Measurements from ENCODE around the gene ABCD1.
"Not testable (repeated sequence)": the region's sequence is repeated elsewhere in the genome, so short reads cannot be mapped to it uniquely, and the experiment has no call there.

The ABCD1 gene

GRCh38 chrX:153736071-153736820, 11.6 kb downstream of the ABCD1 start:
- DNase-seq, result no peak

- no peak for DNase-seq
Measured at GRCh38 chrX:153736871-153737441, 12.3 kb downstream of the ABCD1 start.

DNA sequence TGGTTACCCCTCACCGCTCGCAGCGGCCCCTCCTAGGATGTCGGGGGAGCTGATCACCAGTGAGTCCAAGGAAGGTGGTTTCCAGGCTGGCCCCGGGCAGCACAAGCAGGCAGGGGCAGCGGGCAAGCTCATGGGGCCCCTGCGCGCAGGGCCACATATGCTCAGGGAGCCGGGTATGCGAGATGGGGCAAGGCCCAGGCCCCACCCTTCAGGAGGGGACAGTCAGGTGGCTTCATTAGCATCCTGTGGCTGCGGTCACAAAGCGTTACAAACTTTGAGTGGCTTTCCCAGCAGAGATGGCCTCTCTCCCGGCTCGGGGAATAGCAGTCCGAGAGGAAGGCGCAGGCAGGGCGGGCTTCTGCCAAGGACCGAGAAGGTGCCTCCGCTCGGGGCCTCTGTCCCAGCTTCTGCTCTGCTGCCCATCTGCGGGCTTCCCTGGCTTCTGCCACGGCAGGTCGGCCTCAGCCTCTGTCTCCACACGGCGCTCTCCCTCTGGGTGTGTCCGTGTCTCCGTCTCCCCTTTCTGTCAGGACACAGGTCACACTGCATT, 13.5 kb downstream of the ABCD1 start:
- DNase-seq, result no peak

- DNase-seq, result no peak
Measured at GRCh38 chrX:153739754-153740486, 15.3 kb downstream of the ABCD1 start.

- DNase-seq, result no peak
Measured at GRCh38 chrX:153740631-153741222, 16.1 kb downstream of the ABCD1 start.

- DNase-seq, result no peak
Measured at GRCh38 chrX:153741446-153741845, 16.8 kb downstream of the ABCD1 start.

- not testable (repeated sequence) for DNase-seq
Measured at GRCh38 chrX:153742111-153742510, 17.5 kb downstream of the ABCD1 start.

GRCh38 chrX:153742796-153743467, 18.3 kb downstream of the ABCD1 start:
- not testable (repeated sequence) for DNase-seq

- not testable (repeated sequence) for DNase-seq
Measured at GRCh38 chrX:153743468-153744209, 19.0 kb downstream of the ABCD1 start.

GRCh38 chrX:153744210-153745066, 19.8 kb downstream of the ABCD1 start:
- no peak for DNase-seq

GRCh38 chrX:153745067-153745433, 20.4 kb downstream of the ABCD1 start:
- DNase-seq, result not testable (repeated sequence)

DNA sequence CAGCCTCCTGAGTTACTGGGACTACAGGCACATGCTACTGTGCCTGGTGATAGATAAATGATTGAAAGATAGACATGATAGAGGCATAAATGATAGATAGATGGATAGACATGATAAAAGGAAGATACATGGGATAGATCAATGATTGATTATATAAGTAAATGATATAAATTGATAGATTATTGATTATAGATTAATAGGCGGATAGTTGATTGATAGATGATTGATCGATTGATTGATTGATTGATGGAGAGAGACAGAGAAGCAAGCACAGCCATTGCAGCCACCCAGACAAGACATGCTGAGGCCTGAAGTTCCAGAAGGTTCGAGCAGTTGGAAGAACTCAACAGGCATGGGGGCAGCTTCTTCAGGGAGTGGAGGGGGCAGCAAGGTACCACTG, 21.7 kb downstream of the ABCD1 start:
- DNase-seq, result no peak

DNA sequence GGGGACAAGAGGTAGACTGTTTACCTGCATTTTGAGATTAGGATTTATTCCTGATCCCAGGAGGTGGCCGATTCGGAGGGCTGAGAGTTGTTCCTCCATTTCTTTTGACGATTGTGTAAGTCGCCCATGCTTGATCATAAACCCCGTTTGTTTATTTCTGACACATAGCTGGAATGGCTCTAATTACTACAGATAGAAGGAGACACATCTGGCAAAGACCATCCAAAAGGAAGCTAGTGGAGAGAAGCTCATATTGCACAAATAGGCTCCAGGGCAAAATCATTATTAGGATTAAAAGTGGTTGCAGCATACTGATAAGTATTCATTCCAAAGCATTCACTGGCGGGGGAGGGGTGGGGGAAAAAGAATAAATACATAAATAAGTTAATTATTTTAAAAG, 22.3 kb downstream of the ABCD1 start:
- not testable (repeated sequence) for DNase-seq

GRCh38 chrX:153749017-153749416, 24.4 kb downstream of the ABCD1 start:
- not testable (repeated sequence) for DNase-seq

DNA sequence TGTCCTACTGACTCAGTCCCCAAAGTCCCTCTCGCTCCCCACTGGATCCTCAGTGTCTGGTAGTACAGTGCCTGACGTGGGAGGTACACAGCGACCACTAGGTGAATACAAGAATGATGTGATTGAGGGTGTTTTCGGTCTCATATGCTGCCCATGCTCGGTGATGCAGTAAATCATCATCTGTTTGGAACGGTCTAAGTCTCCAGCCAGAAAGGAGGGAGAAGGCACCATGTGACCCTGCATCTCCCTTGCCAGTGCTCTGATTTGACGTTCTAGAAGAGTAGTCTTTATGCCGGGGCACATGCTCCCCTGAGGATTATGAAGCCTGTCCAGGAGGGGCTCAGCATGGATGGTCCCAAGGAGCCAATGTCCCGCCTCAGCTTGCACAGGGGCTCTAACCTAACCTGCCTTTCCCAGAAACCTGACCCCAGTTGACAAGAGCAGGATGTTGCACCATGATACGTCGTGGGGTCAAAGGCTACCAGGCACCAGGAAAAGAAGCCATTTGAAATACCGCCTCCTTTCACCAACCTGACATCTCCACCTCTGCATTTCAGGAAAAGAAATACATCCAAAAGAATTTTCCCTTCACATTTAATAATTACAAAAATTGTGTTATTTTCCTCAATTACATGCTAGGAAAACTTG, 25.6 kb downstream of the ABCD1 start:
- no peak for DNase-seq

DNA sequence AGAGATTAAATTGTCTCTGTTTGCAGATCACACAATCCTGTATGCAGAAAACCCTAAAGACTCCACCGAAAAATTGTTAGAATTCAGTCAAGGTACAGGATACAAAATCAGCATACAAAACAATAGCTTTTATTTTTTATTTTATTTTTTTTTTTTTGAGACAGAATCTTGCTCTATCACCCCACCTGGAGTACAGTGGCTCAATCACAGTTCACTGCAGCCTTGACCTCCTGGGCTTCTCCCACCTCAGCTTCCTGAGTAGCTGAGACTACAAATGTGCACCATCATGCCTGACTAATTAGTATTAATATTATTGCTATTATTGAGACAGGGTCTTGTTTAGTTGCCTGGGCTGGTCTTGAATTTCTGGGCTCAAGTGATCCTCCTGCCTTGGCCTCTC, 30.5 kb downstream of the ABCD1 start:
- DNase-seq, result no peak

DNA sequence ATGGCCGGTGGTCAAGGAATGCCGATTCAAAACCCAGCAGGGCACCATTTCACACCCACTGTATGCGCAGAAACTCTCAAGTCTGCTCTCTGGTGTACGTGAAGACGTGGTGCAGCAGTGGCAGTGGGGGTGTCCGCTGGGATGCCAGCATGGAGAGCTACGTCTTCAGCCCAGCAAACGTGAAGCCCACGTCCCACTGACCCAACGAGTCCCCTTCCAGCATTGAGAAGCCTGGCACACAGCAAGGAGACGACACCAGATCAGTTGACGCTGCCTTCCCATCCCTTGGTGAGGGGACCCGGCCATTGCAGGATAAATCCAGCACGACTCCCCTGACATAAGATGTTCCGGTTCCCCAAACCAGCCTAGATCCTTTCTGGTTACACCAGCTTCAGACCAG, 37.2 kb downstream of the ABCD1 start:
- DNase-seq, result no peak

GRCh38 chrX:153762626-153763173, 38.0 kb downstream of the ABCD1 start:
- DNase-seq, result no peak

- no peak for DNase-seq
Measured at GRCh38 chrX:153763298-153763932, 38.8 kb downstream of the ABCD1 start.

Data from NCI-H2171 (cell line).